MM.1S (cell line): ENCODE measurements around the gene TDRD12.
"Not testable (repeated sequence)": the region's sequence is repeated elsewhere in the genome, so short reads cannot be mapped to it uniquely, and the experiment has no call there.

ENCODE experiments used
- DNase-seq: peaks from one replicate; pipeline ENCODE4 v3.0.0-alpha.2; 2015
- H2AFZ ChIP-seq: fragments of 300-600 bp; sonication (generic); 2 replicates; pipeline ENCODE4 v1.6.0; 2016; ENCODE audit warnings: antibody characterized with exemption, low read length
- H3F3A ChIP-seq: fragments of 300-600 bp; sonication (generic); 2 replicates; pipeline ENCODE4 v1.6.1; 2016; ENCODE audit warnings: mild to moderate bottlenecking, antibody characterized with exemption, low read length, moderate library complexity, mixed read lengths; ENCODE audit not compliant: insufficient read depth
- H3K27ac ChIP-seq: fragments of 300-600 bp; sonication (generic); 2 replicates; pipeline ENCODE4 v1.5.1; 2016; ENCODE audit warnings: mild to moderate bottlenecking, low read length
- H3K27me3 ChIP-seq: fragments of 300-600 bp; sonication (generic); replicated peaks from 2 replicates; pipeline ENCODE4 v1.6.0; 2016; ENCODE audit warnings: low read length; ENCODE audit not compliant: insufficient read depth
- H3K36me3 ChIP-seq: fragments of 300-600 bp; sonication (generic); replicated peaks from 2 replicates; pipeline ENCODE4 v1.6.1; 2016; ENCODE audit warnings: mild to moderate bottlenecking, low read length, mixed read lengths; ENCODE audit not compliant: insufficient read depth
- H3K4me1 ChIP-seq: fragments of 300-600 bp; sonication (generic); 2 replicates; pipeline ENCODE4 v1.6.1; 2016; ENCODE audit warnings: low read length, mixed read lengths
- H3K4me2 ChIP-seq: fragments of 300-600 bp; sonication (generic); 2 replicates; pipeline ENCODE4 v1.6.0; 2016; ENCODE audit warnings: low read depth, low read length
- H3K4me3 ChIP-seq: fragments of 300-600 bp; sonication (generic); 2 replicates; pipeline ENCODE4 v1.5.1; 2016; ENCODE audit warnings: low read length, mixed read lengths
- H3K79me2 ChIP-seq: fragments of 300-600 bp; sonication (generic); 2 replicates; pipeline ENCODE4 v1.6.1; 2016; ENCODE audit warnings: mixed run types, low read length, mixed read lengths
- H3K9ac ChIP-seq: fragments of 300-600 bp; sonication (generic); 2 replicates; pipeline ENCODE4 v1.6.1; 2016; ENCODE audit warnings: low read length, mixed read lengths
- H3K9me2 ChIP-seq: fragments of 300-600 bp; sonication (generic); replicated peaks from 2 replicates; pipeline ENCODE4 v1.6.1; 2016; ENCODE audit warnings: mild to moderate bottlenecking, low read length, mixed read lengths; ENCODE audit not compliant: insufficient read depth
- H3K9me3 ChIP-seq: fragments of 300-600 bp; sonication (generic); replicated peaks from 2 replicates; pipeline ENCODE4 v1.6.1; 2016; ENCODE audit warnings: mild to moderate bottlenecking, low read length, mixed read lengths; ENCODE audit not compliant: insufficient read depth
- H4K20me1 ChIP-seq: fragments of 300-600 bp; sonication (generic); 2 replicates; pipeline ENCODE4 v1.6.1; 2016; ENCODE audit warnings: mild to moderate bottlenecking, low read length, moderate library complexity, mixed read lengths; ENCODE audit not compliant: insufficient read depth
- EZH2 ChIP-seq: fragments of 300-600 bp; sonication (generic); optimal IDR thresholded peaks from 2 replicates; pipeline ENCODE3; 2017; ENCODE audit warnings: low read depth, mild to moderate bottlenecking, antibody characterized with exemption, low read length, mixed read lengths
- EZH2phosphoT487 ChIP-seq: fragments of 300-600 bp; sonication (generic); IDR thresholded peaks from 2 replicates; pipeline ENCODE4 v1.6.1; 2018; ENCODE audit warnings: antibody characterized with exemption, low read length
- TF ChIP-seq, protein P1 (sequence below): fragments of 300-600 bp; sonication (generic); IDR thresholded peaks from 2 replicates; pipeline ENCODE4 v1.5.1; 2016; ENCODE audit warnings: antibody characterized with exemption, low read length, mixed read lengths

Gene TDRD12

DNA sequence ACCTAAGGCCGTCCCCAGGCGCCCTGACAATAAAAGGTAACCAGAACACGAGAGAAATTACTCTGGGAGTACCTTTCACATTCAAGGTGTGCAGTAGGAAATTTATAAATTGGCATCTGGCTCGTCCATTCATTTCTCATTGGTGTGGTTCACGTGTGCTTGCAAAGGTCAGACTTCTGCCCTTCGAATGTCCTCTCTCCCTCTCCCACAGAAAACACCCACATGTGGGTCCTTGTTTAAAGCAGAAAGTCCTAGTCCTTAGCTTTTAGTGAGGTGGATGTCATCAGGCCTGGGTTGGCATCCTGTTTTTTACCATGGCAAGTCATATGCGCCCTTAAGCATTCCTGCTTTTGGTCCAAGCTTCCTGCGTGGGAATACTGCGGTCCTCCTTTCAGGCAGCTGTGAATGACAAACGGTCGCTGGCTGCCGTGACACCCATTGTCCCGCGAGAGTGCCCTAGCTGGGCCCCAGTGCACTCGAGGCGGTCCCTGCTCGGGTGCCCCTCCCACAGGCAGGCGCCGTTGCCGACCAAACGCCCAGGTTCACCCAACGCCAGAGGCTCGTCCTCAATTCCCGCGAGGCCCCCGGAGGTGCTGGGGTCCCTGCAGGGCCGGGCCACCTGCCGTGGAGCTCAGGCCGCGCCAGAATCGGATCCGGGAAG lies 28.1 kb upstream of the TDRD12 start, which contains the start of gene NUDT19:
Gene NUDT19 (plus strand): TSS at position 531 of the 661 bp plus-strand sequence. CDS start 140 bp downstream, outside the sequence.
- no peaks in the 10 kb centered on the region for H3K9me3 ChIP-seq
- no peak for TF ChIP-seq EZH2phosphoT487
- no peaks in the 10 kb centered on the region for H3K36me3 ChIP-seq
- H3F3A ChIP-seq: no peaks in the 10 kb centered on the region
- H3K4me2 ChIP-seq: peak within 1 kb of the TSS; percentile 100
- H3K9ac ChIP-seq: peak within 1 kb of the TSS; percentile 84
- H4K20me1 ChIP-seq: no peaks in the 10 kb centered on the region
- H3K4me1 ChIP-seq: peaks cover 14% of the 10 kb centered on the region
- H3K9me2 ChIP-seq: no peaks in the 10 kb centered on the region
- peak; percentile 87 for DNase-seq
- H2AFZ ChIP-seq: peak within 1 kb of the TSS; percentile 91
- peak within 1 kb of the TSS; percentile 87 for H3K4me3 ChIP-seq
- H3K79me2 ChIP-seq: peaks cover 39% of the 10 kb centered on the region
- peak within 1 kb of the TSS; percentile 56; the same call in 1 of the 2 replicates for H3K27ac ChIP-seq
- H3K27me3 ChIP-seq: no peaks in the 10 kb centered on the region

DNA sequence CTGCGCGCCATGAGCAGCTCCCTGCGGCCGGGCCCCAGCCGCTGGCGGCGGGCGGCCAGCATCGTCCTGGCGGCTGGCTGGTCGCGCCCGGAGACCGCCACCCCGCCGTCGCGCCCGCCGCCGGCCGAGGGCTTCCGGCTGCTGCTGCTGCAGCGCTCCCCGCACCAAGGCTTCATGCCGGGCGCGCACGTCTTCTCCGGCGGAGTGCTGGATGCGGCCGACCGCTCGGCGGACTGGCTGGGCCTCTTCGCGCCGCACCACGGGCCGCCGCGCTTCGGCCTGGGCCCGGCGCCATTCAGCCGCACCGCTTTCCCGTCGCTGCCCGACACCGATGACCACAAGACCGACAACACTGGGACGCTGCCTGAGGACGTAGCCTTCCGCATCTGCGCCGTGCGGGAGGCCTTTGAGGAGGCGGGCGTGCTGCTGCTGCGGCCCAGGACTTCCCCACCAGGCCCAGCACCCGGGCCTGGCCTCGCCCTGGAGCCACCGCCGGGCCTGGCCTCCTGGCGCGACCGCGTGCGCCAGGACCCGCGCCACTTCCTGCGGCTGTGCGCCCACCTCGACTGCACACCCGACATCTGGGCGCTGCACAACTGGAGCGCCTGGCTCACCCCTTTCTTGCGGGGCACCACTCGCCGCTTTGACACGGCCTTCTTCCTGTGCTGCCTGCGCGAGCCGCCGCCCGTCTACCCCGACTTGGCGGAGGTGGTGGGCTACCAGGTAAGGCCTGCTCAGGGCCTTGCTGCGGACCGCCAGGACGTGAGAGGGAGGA lies 27.4 kb upstream of the TDRD12 start:
- Histone ChIP-seq H3K27ac (peak overlapping the region; percentile 56; the same call in 1 of the 2 replicates), H3K79me2 (peaks cover 44% of the 10 kb centered on the region), H3K9ac (peak overlapping the region; percentile 84), H3K4me1 (peaks cover 14% of the 10 kb centered on the region), H3K9me2 (no peaks in the 10 kb centered on the region), H3K36me3 (no peaks in the 10 kb centered on the region), H4K20me1 (no peaks in the 10 kb centered on the region), H3K4me2 (peak overlapping the region; percentile 100), H3K27me3 (no peaks in the 10 kb centered on the region), H3K9me3 (no peaks in the 10 kb centered on the region), H3F3A (no peaks in the 10 kb centered on the region), H2AFZ (peak overlapping the region; percentile 91), H3K4me3 (peak overlapping the region; percentile 87)
- TF ChIP-seq EZH2 (no peak), EZH2phosphoT487 (no peak)
- TF ChIP-seq, protein P1, sequence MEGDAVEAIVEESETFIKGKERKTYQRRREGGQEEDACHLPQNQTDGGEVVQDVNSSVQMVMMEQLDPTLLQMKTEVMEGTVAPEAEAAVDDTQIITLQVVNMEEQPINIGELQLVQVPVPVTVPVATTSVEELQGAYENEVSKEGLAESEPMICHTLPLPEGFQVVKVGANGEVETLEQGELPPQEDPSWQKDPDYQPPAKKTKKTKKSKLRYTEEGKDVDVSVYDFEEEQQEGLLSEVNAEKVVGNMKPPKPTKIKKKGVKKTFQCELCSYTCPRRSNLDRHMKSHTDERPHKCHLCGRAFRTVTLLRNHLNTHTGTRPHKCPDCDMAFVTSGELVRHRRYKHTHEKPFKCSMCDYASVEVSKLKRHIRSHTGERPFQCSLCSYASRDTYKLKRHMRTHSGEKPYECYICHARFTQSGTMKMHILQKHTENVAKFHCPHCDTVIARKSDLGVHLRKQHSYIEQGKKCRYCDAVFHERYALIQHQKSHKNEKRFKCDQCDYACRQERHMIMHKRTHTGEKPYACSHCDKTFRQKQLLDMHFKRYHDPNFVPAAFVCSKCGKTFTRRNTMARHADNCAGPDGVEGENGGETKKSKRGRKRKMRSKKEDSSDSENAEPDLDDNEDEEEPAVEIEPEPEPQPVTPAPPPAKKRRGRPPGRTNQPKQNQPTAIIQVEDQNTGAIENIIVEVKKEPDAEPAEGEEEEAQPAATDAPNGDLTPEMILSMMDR: no peak
- peak; percentile 66 for DNase-seq

DNA sequence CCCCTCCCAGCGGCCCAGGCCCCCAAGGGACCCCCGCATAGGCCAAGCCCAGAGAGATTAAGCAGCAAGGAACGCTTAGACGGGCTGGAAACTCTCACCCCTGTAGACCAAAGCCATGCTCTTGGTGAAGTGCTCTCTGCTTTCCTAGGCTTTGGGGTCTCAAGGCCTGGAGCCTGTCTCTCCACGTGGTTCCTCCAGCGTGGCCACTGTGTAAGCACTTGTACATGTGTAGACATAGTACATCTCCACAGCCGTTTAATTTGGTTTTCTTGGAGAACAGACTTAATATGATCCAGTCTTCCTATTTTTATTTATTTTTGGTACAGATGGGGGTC lies 26.9 kb upstream of the TDRD12 start:
- no peak for DNase-seq
- no peaks in the 10 kb centered on the region for H3K36me3 ChIP-seq
- H3K9me3 ChIP-seq: no peaks in the 10 kb centered on the region
- H3K4me1 ChIP-seq: peaks cover 14% of the 10 kb centered on the region
- H3K79me2 ChIP-seq: peaks cover 47% of the 10 kb centered on the region
- H3K4me2 ChIP-seq: peak overlapping the region; percentile 100
- H3K9me2 ChIP-seq: no peaks in the 10 kb centered on the region
- TF ChIP-seq, protein P1: no peak
- no peak for TF ChIP-seq EZH2
- TF ChIP-seq EZH2phosphoT487: no peak
- H4K20me1 ChIP-seq: no peaks in the 10 kb centered on the region
- H3K27ac ChIP-seq: peak overlapping the region; percentile 56; the same call in 1 of the 2 replicates
- H3F3A ChIP-seq: no peaks in the 10 kb centered on the region
- peak overlapping the region; percentile 91 for H2AFZ ChIP-seq
- H3K9ac ChIP-seq: peak overlapping the region; percentile 84
- no peaks in the 10 kb centered on the region for H3K27me3 ChIP-seq
- H3K4me3 ChIP-seq: peak overlapping the region; percentile 87

DNA sequence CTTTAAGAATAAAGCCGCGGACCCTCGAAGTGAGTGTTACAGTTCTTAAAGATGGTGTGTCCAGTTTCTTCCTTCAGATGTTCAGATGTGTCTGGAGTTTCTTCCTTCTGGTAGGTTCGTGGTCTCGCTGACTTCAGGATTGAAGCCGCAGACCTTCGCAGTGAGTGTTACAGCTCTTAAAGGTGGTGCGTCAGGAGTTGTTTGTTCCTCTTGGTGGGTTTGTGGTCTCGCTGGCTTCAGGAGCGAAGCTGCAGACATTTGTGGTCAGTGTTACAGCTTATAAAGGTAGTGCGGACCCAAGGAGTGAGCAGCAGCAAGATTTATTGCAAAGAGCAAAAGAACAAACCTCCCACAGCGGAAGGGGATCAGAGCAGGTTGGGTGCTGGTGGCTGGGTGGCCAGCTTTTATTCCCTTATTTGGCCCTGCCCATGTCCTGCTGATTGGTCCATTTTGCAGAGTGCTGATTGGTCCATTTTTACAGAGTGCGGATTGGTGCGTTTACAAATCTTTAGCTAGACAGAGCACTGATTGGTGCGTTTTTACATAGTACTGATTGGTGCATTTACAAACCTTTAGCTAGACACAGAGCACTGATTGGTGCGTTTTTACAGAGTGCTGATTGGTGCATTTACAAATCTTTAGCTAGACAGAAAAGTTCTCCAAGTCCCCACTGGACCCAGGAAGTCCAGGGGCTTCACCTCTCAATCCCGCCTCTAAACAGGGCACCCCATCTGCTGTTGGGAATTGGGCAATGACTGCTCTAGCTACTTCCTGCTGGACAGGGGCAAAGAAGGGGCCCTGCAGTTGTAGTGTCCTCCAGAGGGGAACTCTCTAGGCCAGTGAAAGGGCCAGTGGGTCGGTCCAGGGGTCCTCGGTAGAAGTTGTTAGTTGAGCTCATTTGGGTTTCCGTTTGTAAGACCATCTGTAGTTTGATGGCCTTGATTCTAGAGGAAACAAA lies 26.1 kb upstream of the TDRD12 start:
- peak overlapping the region; percentile 84; the same call in 1 of the 2 replicates for H3K9ac ChIP-seq

DNA sequence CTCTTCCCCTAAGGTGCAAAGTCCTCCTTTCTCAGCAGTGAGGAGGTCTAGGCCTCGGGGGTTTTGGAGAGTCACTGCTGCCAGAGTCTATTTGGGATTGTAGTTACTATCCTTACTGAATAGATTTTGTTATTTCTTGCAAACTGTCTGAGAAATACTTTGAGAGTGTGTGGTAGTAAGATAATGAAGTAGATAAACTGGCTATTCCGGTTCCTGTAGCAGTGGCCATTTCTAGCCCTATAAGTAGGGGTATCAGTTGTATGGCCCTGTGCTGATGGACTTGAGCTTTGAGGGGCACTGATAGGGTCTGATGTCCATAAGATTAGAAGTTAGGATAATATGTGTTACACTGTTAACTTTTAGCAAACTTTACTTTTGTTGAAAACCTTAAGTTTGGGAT lies 25.3 kb upstream of the TDRD12 start:
- H3K79me2 ChIP-seq: peaks cover 49% of the 10 kb centered on the region
- H3K4me3 ChIP-seq, H3F3A ChIP-seq, H4K20me1 ChIP-seq, H3K36me3 ChIP-seq, H3K9me2 ChIP-seq, H3K27ac ChIP-seq, DNase-seq, H3K27me3 ChIP-seq, H3K9me3 ChIP-seq, H3K9ac ChIP-seq, H2AFZ ChIP-seq, H3K4me2 ChIP-seq: not testable (repeated sequence)
- H3K4me1 ChIP-seq: peaks cover 14% of the 10 kb centered on the region

More for the DNA sequence above, 26.1 kb upstream of the TDRD12 start:
- H3K27me3 ChIP-seq, H3K36me3 ChIP-seq, H3K27ac ChIP-seq, H2AFZ ChIP-seq, DNase-seq, H3F3A ChIP-seq, H4K20me1 ChIP-seq, H3K9me3 ChIP-seq, H3K9me2 ChIP-seq: not testable (repeated sequence)
- Histone ChIP-seq H3K4me2 (peak overlapping the region; percentile 100), H3K4me3 (peak overlapping the region; percentile 87), H3K4me1 (peaks cover 14% of the 10 kb centered on the region), H3K79me2 (peaks cover 47% of the 10 kb centered on the region)
